ENCODE data around the gene ZNF548.

DNA sequence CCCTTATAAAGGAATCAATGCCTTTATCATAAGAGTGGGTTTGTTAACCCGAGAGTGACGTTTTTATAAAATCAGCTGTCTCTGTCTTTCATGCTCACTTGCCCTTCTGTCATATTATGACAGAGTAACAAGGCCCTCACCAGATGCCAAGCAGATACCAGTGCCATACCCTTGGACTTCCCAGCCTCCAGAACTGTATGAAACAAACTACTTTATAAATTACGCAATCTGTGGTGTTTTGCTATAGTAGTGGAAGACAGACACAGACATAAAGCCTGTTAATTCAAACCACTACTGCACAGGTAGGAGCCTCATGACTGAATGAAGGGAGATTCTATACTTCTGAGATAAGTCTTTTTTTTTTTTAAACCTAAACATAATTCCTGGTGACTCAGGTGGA, 62.7 kb downstream of the ZNF548 start:
- TF ChIP-seq, protein P1, sequence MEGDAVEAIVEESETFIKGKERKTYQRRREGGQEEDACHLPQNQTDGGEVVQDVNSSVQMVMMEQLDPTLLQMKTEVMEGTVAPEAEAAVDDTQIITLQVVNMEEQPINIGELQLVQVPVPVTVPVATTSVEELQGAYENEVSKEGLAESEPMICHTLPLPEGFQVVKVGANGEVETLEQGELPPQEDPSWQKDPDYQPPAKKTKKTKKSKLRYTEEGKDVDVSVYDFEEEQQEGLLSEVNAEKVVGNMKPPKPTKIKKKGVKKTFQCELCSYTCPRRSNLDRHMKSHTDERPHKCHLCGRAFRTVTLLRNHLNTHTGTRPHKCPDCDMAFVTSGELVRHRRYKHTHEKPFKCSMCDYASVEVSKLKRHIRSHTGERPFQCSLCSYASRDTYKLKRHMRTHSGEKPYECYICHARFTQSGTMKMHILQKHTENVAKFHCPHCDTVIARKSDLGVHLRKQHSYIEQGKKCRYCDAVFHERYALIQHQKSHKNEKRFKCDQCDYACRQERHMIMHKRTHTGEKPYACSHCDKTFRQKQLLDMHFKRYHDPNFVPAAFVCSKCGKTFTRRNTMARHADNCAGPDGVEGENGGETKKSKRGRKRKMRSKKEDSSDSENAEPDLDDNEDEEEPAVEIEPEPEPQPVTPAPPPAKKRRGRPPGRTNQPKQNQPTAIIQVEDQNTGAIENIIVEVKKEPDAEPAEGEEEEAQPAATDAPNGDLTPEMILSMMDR (IDR thresholded peaks at IDR 0.05): no peak
- no peak for TF ChIP-seq POLR2A (IDR thresholded peaks at IDR 0.05)

Measured in heart left ventricle (tissue), 13 donors.